ENCODE results near the gene IRX1.

The IRX1 gene

GRCh38 chr5:3595006-3595961, at the start of gene IRX1:
IRX1 (plus strand) TSS chr5:3595832; CDS start chr5:3596106, 274 bp downstream.
- no peak for DNase-seq (ENCODE audit: low spot score)

GRCh38 chr5:3546028-3546427, 49.6 kb upstream of the IRX1 start:
- DNase-seq (ENCODE audit: low spot score): no peak

- no peak for DNase-seq (ENCODE audit: low spot score)
Observed at GRCh38 chr5:3564116-3564515, 31.5 kb upstream of the IRX1 start.

GRCh38 chr5:3564827-3565518, 30.7 kb upstream of the IRX1 start:
- DNase-seq (ENCODE audit: low spot score): no peak

- DNase-seq (ENCODE audit: low spot score): no peak
Observed at GRCh38 chr5:3584724-3585531, 10.7 kb upstream of the IRX1 start.

GRCh38 chr5:3590161-3590966, 5.3 kb upstream of the IRX1 start:
- DNase-seq (ENCODE audit: low spot score): no peak

GRCh38 chr5:3590967-3591900, 4.4 kb upstream of the IRX1 start:
- DNase-seq (ENCODE audit: low spot score): no peak

- no peak for DNase-seq (ENCODE audit: low spot score)
Observed at GRCh38 chr5:3592298-3592697, 3.3 kb upstream of the IRX1 start.

GRCh38 chr5:3593771-3594509, 1.7 kb upstream of the IRX1 start:
- DNase-seq (ENCODE audit: low spot score): no peak

- DNase-seq (ENCODE audit: low spot score): no peak
Observed at GRCh38 chr5:3594510-3595005, 1.1 kb upstream of the IRX1 start.

GRCh38 chr5:3596261-3596825, 711 bp downstream of the IRX1 start:
- DNase-seq (ENCODE audit: low spot score): no peak

- no peak for DNase-seq (ENCODE audit: low spot score)
Observed at GRCh38 chr5:3596857-3597166, 1.2 kb downstream of the IRX1 start.

GRCh38 chr5:3597167-3598007, 1.8 kb downstream of the IRX1 start:
- no peak for DNase-seq (ENCODE audit: low spot score)

GRCh38 chr5:3598207-3598606, 2.6 kb downstream of the IRX1 start:
- DNase-seq (ENCODE audit: low spot score): no peak

GRCh38 chr5:3598769-3599211, 3.2 kb downstream of the IRX1 start:
- no peak for DNase-seq (ENCODE audit: low spot score)

- DNase-seq (ENCODE audit: low spot score): no peak
Observed at GRCh38 chr5:3599226-3600105, 3.8 kb downstream of the IRX1 start.

Data from CD4-positive, alpha-beta T cell treated with Interleukin-15 for 4 hours (primary cell).